GM19438 (cell line): Measurements from ENCODE around the gene UBE3A.
"Not testable (repeated sequence)": the region's sequence is repeated elsewhere in the genome, so short reads cannot be mapped to it uniquely, and the experiment has no call there.

Experiments
- ATAC-seq: cut with Tn5 transposase; IDR thresholded peaks from one replicate; pipeline ENCODE4 v1.9.1; 2021; ENCODE audit warnings: low read depth; ENCODE audit not compliant: unreplicated experiment

The UBE3A gene

GRCh38 chr15:25439369-25439836 lies 579 bp upstream of the UBE3A start:
- ATAC-seq = peak; percentile 17

GRCh38 chr15:25437777-25438600 lies 835 bp downstream of the UBE3A start:
- ATAC-seq = peak; percentile 39

GRCh38 chr15:25436707-25437106 lies 2.1 kb downstream of the UBE3A start:
- no peak for ATAC-seq

GRCh38 chr15:25435474-25436243 lies 3.2 kb downstream of the UBE3A start:
- ATAC-seq = no peak

GRCh38 chr15:25433118-25433865 lies 5.5 kb downstream of the UBE3A start:
- no peak for ATAC-seq

GRCh38 chr15:25431836-25432561 lies 6.8 kb downstream of the UBE3A start:
- ATAC-seq = no peak

- ATAC-seq = no peak
Observed at GRCh38 chr15:25427861-25428260, 11.0 kb downstream of the UBE3A start.

GRCh38 chr15:25426896-25427610 lies 11.8 kb downstream of the UBE3A start:
- no peak for ATAC-seq

GRCh38 chr15:25424073-25424472 lies 14.8 kb downstream of the UBE3A start:
- no peak for ATAC-seq

GRCh38 chr15:25422021-25422420 lies 16.8 kb downstream of the UBE3A start:
- ATAC-seq = no peak

- no peak for ATAC-seq
Observed at GRCh38 chr15:25418202-25418601, 20.6 kb downstream of the UBE3A start.

- no peak for ATAC-seq
Observed at GRCh38 chr15:25417604-25418003, 21.2 kb downstream of the UBE3A start.

- no peak for ATAC-seq
Observed at GRCh38 chr15:25416693-25417092, 22.1 kb downstream of the UBE3A start.

- ATAC-seq = no peak
Observed at GRCh38 chr15:25415707-25416106, 23.1 kb downstream of the UBE3A start.

- ATAC-seq = no peak
Observed at GRCh38 chr15:25415217-25415616, 23.6 kb downstream of the UBE3A start.

GRCh38 chr15:25410649-25411048 lies 28.2 kb downstream of the UBE3A start:
- no peak for ATAC-seq

GRCh38 chr15:25409731-25410130 lies 29.1 kb downstream of the UBE3A start:
- not testable (repeated sequence) for ATAC-seq

- ATAC-seq = no peak
Observed at GRCh38 chr15:25408929-25409328, 29.9 kb downstream of the UBE3A start.

GRCh38 chr15:25408428-25408827 lies 30.4 kb downstream of the UBE3A start:
- no peak for ATAC-seq

- no peak for ATAC-seq
Observed at GRCh38 chr15:25407950-25408349, 30.9 kb downstream of the UBE3A start.
